Measurements from ENCODE around the gene DRC7.

DNA sequence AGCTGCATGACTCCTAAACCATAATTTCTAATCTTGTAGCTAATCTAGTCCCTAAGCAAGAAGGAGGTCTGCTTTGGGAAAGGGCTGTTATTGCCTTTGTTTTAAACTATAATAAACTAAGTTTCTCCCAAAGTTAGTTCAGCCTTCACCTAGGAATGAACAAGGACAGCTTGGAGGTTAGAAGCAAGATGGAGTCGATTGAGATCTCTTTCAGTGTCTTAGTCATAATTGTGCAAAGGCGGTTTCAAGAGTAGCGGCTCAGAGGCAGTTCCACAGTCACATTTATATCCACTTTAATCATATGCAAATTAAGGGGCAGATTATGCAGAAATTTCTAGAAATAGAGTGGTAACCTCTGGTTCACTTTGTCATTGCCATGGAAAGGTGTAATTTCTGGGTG is 17.4 kb downstream of the DRC7 start:
- TF ChIP-seq, protein P1, sequence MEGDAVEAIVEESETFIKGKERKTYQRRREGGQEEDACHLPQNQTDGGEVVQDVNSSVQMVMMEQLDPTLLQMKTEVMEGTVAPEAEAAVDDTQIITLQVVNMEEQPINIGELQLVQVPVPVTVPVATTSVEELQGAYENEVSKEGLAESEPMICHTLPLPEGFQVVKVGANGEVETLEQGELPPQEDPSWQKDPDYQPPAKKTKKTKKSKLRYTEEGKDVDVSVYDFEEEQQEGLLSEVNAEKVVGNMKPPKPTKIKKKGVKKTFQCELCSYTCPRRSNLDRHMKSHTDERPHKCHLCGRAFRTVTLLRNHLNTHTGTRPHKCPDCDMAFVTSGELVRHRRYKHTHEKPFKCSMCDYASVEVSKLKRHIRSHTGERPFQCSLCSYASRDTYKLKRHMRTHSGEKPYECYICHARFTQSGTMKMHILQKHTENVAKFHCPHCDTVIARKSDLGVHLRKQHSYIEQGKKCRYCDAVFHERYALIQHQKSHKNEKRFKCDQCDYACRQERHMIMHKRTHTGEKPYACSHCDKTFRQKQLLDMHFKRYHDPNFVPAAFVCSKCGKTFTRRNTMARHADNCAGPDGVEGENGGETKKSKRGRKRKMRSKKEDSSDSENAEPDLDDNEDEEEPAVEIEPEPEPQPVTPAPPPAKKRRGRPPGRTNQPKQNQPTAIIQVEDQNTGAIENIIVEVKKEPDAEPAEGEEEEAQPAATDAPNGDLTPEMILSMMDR (conservative IDR thresholded peaks at IDR 0.05), result no peak
- no peak for TF ChIP-seq ZFX (IDR thresholded peaks at IDR 0.05)

Measured in C4-2B (cell line).